ENCODE results near the gene ICAM4.
A peak's percentile ranks its signal among the peaks of the same experiment; 100 is the strongest.
"Not testable (repeated sequence)": the region's sequence is repeated elsewhere in the genome, so short reads cannot be mapped to it uniquely, and the experiment has no call there.

The ICAM4 gene, protein sequence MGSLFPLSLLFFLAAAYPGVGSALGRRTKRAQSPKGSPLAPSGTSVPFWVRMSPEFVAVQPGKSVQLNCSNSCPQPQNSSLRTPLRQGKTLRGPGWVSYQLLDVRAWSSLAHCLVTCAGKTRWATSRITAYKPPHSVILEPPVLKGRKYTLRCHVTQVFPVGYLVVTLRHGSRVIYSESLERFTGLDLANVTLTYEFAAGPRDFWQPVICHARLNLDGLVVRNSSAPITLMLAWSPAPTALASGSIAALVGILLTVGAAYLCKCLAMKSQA

GRCh38 chr19:10286803-10287737, at the start of gene ICAM4:
Gene ICAM4 (plus strand): TSS chr19:10286955. CDS start chr19:10287013, 58 bp downstream.
- no peak for DNase-seq

DNA sequence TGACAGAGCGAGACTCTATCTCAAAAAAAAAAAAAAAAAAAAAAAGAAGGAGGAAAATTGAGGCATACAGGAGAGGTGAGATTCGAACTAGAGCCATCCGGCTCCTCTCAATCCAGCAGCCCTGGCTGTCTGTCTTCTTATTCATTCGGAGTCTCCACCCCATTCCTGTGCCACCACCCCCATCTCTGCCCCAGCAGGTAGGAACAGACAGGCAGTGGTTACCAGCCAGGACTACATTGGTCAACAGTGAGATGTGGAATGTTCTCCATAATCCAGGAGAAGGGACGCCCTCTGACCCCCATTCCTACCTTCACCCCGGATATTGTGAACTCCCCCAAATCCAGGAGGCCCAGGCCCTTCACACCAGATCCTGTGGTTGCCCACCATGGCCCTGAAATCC, 49.1 kb upstream of the ICAM4 start:
- DNase-seq, result no peak

DNA sequence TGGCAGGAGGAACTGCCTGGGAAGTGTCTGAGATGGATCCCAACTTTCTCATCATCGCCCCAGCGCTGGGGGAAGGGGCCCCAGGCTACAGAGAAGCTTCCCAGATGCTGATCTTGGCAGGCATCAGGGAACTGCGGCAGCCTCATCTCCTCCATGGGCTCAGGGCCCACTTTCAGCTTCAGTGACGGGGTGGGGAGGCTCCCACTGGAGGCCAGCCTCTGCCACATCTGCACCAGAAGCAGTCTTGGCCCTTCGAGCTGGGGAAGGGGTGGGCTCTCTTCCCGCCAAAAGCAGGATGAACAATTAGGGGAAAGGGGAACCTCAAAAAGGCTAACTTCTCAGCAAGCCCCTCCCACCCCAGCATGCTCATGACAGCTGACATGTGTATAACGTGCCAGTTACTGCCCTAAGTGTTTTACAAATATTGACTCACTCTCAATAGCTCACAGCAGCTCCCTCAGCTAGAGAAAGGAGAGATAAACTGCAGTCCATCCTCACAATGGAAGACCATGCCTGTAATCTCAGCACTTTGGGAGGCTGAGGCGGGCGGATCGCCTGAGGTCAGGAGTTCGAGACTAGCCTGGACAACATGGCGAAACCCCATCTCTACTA, 48.5 kb upstream of the ICAM4 start:
- DNase-seq, result no peak

DNA sequence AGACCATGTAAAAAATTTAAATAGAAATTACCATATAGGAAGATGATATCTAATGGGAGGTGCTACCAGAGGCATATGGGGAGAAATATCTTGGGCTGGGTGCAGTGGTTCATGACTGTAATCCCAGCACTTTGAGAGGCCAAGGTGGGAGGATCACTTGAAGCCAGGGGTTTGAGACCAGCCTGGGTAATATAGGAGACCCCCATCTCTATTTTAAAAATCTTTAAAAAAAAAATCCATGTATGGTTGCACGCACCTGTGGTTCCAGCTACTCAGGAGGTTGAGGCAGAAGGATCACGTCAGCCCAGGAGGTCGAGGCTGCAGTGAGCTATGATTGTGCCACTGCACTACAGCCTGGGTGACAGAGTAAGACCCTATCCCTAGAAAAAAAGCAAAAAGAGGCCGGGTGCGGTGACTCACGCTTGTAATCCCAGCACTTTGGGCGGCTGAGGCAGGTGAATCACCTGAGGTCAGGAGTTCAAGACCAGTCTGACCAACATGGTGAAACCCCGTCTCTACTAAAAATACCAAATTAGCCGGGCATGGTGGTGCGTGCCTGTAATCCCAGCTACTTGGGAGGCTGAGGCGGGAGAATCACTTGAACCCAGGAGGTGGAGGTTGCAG, 44.8 kb upstream of the ICAM4 start:
- not testable (repeated sequence) for DNase-seq

- DNase-seq, result no peak
Measured at GRCh38 chr19:10243606-10244005, 43.1 kb upstream of the ICAM4 start.

- DNase-seq, result no peak
Measured at GRCh38 chr19:10245189-10245939, 41.4 kb upstream of the ICAM4 start.

GRCh38 chr19:10246511-10246910, 40.2 kb upstream of the ICAM4 start:
- no peak for DNase-seq

DNA sequence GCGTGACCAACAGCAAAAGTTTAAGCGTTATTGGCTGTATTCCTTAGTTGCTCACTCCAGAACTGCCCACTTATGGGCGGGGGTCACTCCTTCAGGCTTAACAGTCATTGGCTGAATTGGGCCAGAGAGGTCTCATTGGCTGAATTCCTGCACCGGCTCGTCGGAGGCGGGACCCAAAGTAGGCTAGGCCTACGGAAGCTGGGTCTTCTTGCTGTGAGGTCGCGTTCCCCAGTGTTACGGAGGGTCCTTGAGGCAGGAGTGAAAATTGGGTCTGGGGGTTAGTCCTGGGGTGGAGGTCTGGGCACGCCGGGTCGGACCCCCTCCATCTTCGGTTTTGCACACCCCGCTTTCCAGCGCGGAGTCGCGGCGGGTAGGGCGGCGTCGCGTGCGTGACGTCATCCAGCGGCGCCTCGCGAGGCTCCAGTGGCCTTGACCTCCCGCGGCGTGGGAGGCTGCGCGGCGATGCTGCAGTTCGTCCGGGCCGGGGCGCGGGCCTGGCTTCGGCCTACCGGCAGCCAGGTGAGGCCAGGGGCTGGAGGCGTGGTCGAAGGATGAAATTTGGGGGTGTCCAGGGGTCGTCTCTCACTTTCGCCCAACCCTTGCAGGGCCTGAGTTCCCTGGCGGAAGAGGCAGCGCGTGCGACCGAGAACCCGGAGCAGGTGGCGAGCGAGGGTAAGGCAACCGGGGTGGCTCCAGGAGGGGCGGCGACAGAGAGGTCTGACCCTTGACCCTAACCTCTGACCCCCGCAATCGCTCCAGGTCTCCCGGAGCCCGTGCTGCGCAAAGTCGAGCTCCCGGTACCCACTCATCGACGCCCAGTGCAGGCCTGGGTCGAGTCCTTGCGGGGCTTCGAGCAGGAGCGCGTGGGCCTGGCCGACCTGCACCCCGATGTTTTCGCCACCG, 34.7 kb upstream of the ICAM4 start, which contains the start of gene MRPL4:
MRPL4 (plus strand) TSS at position 423 of the 903 bp plus-strand sequence; CDS start at position 463, 40 bp downstream.
- peak; percentile 98 for DNase-seq

- no peak for DNase-seq
Measured at GRCh38 chr19:10252707-10253106, 34.0 kb upstream of the ICAM4 start.

- no peak for DNase-seq
Measured at GRCh38 chr19:10254244-10254643, 32.5 kb upstream of the ICAM4 start.

DNA sequence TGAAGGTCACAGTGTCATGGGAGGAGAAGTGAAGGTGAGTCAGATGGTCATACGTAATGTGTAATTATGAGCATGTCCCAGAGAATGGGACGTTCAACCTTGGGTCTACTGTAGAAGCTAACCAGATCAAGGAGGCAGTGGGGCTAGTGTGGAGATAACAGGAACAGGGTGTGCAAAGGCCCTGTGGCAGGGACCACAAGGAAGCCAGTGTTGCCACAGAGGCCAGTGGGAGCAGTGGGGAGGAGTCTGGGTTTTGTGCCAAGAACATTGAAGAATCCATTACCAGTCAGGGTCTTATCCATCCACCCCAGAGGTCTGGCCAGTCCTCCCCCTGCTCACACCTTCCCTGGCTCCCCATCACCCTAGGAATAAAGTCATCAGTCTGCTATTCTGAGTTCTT, 31.4 kb upstream of the ICAM4 start:
- no peak for DNase-seq

DNA sequence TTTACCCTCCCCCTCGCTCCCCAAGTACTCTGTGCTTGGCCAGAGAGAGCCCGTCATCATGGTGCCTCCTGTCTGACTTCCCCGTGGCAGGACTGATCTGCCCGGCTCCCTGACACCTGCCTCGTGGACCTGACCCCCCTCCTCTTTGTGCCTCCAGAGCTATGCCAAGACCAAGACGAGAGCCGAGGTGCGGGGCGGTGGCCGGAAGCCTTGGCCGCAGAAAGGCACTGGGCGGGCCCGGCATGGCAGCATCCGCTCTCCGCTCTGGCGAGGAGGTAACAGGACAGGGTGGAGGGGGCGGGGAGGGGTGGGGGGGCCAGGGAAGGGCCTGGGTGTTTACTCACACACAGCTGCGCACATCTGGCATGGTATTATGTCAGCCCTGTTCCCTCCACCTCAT, 30.2 kb upstream of the ICAM4 start:
- DNase-seq, result no peak

DNA sequence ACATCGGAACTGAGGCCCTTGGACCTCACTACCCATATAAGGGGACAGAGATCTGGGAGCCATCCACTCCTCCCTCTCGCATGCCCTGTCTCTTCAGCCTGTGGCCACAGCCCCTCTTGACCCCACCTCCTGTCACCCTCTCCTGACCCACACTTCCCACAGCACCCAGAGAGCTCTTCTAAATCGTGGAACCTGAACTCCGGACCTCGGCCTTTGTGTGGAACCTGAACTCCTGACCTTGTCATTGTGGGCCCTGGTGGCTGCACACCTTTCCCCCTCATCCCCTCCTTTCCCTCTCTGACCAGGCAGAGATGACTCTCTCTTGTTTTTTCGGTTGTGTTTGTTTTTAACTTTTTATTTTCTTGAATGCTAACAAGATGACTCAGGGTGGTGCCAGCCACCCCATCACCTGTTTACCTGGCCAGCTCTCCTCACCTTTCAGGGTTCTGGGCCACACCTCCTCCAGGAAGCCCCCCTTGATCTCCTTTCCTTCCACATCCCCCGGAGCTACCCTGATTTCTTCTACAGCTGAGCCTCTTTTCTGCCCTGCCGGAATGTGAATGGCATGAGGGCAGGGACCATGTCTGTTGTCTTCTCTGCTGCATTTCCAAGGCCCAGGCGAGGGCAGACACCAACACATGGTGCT, 29.7 kb upstream of the ICAM4 start:
- no peak for DNase-seq

DNA sequence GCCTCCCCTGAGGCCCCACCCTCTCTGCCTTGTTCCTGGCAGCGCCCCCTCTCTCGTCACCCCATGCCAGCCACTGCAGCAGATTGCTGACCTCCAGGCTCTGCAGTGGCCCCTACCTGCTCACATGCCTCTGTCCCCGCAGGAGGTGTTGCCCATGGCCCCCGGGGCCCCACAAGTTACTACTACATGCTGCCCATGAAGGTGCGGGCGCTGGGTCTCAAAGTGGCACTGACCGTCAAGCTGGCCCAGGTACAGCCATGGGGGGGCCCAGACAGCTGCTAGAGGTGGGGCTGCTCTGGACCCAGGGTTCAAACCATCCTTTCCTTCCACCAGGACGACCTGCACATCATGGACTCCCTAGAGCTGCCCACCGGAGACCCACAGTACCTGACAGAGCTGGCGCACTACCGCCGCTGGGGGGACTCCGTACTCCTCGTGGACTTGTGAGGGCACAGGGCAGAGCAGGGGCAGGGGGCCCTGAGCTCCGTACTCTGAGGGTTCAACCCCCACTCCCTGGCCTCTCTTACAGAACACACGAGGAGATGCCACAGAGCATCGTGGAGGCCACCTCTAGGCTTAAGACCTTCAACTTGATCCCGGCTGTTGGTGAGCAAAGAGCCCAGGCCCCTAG, 28.6 kb upstream of the ICAM4 start:
- no peak for DNase-seq

GRCh38 chr19:10259162-10259905, 27.4 kb upstream of the ICAM4 start:
- peak; percentile 74 for DNase-seq

DNA sequence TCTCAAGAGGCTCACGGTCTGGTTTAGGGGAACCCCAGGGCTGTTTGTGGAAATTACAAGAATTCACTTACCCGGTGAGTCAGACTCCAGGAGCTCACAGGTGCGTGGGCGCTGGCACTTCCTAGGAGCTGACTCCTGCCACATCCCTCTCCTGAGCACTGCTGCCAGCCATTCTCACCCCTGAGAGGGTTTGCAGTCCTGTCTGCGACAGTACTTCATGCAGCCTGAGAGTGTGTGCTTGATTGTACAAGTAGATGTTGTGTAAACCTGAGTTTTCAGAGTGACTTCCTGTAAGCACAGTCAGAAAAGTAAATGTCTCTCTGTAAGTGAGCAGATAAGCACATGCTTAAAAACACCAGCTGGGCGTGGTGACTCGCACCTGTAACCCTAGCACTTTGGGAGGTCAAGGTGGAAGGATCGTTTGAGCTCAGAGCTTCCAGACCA, 26.6 kb upstream of the ICAM4 start:
- DNase-seq, result peak; percentile 77

DNA sequence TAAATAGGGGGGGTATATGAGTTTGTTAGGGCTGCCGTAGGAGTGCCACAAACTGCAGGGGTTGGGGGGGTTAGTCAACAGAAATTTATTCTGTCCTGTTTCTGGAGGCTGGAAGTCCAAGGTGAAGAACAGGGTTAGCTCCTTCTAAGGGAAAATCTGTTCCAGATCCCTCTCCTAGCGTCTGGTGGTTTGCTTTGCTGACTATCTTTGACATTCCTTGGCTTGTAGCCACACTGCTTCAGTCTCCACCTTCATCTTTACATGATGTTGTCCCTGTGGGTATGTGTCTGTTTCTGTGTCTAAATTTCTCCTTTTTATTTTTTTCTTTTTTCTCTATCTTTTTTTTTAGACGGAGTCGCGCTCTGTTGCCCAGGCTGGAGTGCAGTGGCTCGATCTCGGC, 24.0 kb upstream of the ICAM4 start:
- DNase-seq, result no peak

DNA sequence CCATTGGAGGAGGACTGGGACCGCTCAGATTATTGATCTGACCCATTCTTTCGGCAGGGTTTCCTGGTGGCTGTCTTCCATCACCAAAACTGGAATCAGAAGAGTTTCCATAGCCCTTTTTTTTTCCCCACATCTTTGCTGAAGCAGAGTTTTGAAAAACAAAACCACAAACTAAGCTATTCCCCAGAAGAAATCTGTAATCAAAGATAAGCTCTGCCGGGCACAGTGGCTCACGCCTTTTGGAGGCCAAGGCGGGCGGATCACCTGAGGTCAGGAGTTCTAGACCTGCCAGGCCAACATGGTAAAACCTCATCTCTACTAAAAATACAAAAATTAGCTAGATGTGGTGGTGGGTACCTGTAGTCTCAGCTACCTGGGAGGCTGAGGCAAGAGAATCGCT, 20.0 kb upstream of the ICAM4 start:
- no peak for DNase-seq

GRCh38 chr19:10268071-10268470, 18.7 kb upstream of the ICAM4 start:
- DNase-seq, result no peak
